Suppressor macrophage treated with lipopolysaccharide for 4 hours (primary cell): ENCODE results near the gene UMAD1.
"Not testable (repeated sequence)": the region's sequence is repeated elsewhere in the genome, so short reads cannot be mapped to it uniquely, and the experiment has no call there.

ENCODE experiments used
- DNase-seq: peaks from one replicate; pipeline ENCODE4 v3.0.0-alpha.2; 2020

UMAD1 gene

DNA sequence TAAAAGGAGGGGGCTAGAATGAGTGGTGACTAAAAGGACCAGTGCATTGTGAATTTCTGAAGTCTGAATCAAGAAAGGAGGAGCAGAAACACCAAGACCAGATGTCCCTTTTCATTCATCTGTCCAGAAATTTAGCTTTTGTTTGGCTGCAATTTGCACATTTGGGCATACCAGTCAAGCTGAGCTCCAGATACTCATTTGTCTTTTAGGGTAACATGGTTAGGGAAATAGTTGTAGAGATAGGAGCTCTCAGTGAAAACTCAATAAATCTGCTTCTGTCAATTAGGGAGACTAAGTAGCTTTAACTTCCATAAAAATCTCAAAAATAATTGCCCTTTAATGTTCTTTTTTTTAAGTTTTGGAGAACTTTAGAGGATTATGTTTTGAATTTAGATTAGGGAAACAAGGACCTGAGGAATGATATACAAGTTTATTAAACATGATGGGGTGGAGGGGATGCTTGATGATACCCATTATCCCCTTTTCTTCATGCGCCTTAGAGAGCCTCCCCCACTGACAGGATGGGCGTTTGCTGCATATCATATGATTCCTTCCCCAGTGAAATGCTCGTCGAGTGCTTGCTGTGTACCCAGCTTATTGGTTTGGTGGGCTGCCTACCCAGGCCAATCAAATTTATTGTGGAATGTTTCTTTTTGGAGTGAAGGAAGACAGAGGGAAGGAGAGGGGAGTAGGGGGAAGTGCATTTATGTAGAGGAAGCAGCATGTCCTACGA, 128.6 kb downstream of the UMAD1 start:
- no peak for DNase-seq

DNA sequence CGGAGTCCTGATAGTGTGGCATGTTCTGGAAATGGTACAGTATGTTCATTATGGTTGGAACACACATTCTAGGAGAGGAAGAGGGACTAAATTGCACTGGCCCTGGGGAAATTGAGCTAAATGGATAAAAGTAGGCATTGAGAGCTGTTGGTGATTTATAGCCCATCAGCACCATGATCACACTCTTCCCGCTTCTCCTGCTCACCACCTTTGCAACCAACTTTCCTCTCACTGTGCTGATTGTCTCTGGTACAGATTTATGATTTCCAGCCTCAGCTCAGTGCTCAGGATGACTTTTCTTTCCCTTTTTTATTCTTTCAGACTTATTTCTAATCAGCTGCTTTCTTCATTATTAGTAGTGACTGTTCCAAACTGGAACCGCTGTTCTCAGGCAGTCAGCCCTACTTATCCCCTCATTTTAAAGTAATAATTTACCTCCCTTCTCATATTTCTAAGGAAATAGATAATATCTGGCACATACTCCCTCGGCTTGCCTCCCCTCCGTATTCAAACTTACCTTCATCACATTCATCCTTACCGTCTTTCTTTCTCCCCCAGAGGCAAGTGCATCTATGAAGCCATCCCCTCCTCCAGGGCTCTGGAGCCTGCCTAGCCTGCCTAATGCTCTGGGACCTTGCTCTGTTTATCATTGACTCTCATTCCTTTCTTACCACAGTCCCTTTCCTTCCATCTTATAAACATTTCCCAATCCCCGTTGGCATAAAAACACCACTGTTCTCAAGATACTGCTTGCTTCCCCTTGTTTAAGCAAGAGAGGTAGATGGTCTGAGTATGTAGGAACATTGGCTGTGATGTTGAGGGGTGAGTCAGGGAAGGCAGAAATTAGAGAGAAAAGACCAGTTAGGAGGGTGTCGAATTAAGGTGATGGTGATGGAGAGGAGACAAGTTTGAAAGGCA, 129.4 kb downstream of the UMAD1 start:
- no peak for DNase-seq

DNA sequence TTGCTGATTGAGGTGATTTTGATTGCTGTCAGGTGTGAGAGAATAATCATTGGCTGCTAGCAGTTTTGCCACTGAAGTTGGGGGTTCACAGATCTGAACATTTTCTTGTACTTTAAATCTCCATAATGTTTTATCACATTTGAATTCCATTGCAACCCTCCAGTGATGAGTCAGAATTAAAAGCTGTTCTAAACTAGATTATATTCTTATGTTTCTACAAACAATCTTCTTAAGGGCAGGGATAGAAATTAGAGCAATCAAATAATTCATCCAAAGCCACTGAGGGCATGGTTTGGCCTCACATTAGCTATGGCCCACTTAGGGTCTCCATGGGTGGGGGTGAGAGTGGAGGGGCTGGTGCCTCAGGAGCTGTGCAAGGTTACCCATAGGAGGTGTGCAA, 130.9 kb downstream of the UMAD1 start:
- DNase-seq = no peak

DNA sequence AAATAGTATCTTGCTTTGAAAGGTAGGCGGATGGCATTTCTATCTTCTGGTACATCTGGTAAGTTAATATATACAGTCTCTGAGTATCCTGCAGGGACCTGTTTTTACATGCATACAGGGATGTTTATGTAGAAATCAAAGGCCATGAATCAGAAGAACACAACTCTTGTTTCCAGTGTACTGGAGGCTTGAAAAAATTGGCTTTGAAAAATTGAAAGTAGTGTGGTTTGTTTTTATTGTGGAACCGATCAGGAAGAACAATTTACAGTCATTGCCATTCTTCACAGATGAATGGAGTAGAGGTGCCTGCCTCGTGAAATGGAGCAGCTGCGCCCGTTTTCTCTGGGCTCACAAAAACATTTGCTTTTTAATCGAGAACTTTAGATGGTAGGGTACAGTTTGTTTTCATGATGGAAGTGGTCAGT, 131.9 kb downstream of the UMAD1 start:
- no peak for DNase-seq

DNA sequence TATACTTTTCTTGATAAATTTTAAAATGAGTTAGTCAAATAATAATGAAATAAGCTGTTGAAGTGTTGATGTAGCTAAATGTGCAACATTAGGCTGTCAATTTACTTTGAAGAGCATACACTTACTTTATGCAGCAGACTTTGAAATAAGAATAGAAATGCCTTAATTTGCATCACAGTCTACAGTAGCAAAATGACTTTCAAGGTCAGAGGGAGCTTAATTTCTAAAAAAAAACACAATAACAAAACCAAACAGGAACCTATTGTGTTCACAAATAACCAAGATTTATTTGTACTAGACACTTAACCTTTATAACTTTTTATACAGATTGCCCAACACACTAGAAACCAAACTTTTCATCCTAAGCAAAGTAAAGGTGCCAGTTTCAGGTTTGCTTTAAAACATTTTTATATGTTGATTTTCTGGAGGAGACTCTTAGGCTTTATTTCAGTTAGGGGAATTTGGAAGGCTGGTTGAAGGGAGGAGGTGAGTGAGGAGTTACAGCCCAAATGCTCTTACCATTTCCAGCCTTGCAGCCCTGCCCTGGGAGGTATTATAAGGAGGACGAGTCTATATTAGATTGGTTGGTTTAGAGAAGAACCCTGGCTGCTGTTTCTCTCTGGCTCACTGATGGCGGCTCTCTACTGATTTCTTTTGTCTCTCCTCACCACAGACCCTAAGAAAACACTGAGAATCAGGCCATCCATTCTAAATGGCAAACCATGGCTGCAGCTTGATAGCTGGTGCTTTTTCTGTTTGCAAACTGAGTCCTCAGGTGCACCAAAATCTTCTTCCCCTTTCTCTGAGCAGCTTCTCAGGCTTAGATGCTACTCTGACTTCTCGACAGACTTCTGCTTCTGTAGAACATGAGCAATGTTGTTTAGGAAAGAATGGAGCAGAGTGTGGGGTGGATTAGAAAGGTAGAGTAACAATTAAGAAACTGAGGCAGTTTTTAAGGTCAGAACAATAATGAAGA, 133.1 kb downstream of the UMAD1 start:
- no peak for DNase-seq

DNA sequence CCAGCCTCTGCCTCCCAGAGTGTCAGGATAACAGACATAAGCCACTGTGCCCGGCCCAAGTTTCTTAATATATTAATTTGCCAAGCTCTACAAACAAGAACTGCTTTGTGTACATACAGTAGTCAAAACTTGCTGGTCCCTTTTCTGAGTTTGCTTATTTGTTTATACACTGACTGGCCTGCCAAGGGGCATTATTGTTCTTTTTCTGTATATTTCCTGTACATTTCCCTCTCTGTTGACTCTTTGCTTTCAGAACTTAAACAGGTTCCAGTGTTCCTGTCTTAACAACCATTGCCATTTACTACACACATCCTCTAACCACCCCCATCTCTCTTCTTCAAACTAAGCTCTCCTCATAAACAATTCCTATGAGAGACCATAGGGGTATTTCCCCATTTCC, 139.3 kb downstream of the UMAD1 start:
- DNase-seq = no peak

DNA sequence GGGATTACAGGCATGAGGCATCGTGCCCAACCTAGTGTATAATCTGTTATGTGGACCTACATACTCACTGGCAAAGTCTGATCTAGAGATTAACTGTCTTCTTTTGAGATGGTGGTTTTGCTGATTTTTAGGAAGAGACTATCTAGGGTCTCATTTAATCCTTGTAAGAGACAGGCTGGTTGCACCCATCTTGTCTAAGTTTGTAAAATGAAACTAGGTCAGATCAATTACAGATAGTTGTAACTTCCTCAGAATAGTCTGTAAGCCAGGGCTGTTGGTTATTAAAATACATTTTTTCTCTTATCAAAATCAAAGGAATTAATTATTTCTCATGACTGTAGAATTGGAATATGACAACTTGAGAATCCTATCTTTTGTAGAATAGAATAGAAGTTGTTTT, 142.4 kb downstream of the UMAD1 start:
- no peak for DNase-seq

DNA sequence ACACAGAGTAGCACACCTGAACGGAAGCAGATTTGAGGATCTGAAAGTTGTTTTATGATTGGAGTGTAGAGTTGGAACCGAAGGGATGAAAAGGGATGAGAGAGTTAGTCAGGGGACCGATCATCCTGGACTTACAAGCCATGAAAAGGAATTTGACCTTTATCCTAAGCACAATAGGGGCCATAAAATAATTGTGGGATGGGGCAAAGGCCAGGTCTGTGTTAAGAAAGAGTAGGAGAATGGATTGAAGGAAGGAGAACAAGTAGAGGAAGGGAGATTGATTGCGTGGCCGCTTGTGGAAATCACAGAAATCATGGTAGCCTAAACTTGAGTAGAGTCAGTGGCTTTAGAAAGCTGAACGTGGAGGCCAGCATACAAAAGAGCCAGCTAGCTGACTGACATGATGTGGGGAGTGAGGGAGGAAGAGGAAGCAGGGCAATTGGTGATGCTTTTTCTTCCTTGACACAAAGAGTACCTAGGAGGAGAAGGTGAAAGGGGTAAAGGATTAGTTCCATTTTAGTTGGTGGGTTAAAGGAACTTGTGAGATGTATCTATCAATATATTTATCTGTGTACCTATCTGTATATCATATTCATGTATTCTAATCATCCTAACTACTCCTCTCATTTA, 144.9 kb downstream of the UMAD1 start:
- no peak for DNase-seq

DNA sequence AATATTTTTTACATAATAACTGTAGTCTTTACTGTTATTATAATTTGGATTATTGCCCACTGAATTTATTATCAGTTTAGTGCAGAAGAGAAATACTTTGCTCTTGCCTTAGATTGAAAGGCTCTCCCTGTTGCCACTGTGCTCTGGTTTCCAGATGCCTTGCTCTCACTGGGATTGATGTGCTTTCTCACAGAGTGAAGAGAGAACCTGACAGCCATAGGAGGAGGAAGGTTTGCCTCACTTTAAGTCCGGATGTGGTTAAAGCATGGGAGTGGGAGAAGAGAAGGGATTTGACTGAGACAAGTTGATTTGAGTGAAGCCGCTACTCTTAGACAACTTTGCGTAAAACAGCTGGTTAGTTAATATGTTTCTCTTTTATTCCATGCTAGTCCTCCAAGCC, 146.0 kb downstream of the UMAD1 start:
- no peak for DNase-seq

DNA sequence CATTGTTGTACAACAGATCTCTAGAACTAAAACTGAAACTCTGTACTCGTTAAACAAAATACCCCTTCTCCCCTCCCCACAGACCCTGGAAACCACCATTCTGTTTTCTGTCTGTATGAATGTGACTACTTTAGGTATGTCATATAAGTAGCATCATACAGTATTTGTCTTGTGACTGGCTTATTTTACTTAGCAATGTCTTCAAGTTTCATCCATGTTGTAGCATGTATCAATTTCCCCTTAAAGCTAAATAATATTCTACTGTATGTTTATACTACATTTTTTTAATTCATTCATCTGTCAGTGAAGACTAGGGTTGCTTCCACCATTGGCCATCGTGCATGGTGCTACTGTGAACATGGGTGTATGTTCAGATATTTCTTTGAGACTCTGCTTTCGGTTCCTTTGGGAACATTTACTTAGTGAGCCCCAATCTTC, 149.0 kb downstream of the UMAD1 start:
- DNase-seq = no peak

DNA sequence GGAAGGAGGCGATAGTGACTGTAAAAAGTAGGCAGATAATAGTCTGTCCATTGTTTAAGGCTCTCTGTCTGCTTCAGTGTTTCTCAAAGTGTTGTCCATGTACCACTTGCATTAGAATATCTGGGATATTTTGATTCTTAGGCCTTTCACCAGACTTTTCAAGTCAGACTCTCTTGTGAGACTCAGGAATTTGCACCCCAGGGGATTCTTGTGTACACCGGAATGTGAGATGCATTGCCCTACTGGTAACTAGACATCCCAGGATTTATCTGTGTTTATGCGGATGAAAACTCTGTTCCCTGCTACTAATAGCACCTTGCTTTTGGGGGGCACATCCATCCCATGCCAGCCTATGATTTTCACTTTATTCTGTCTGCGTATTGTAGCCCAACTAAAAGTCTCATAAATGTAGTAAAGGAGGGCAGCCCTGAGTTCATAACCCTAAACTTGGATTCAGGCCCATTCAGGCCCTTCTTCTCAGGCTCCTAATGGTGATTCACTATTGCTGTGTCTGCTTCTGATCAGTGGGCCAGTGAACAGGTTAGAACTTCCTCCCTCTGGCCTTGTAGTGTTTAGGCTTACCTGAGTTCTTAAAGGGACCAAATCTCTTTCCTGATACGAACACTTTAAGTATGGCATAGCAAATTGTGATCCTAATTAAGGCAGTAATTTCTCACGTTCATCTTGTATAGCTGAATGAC, 149.6 kb downstream of the UMAD1 start:
- no peak for DNase-seq

DNA sequence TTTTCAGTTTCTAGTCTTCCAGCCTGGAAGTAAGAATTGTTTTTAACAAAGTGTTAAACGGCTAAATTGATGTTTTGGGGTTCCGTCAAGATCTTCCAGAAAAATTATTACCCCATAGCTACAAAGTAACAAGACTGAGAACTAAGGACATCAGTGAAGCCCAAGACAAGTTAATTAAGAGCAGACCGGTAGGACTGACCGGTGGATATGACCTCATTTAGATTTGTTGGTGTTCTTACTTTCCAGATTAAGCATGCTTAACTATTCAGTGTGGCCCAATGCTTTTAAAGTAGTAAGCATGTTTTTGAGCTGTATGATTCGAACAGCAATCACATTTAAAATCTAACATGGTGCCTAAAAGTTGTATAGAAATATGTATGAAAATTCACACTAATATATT, 151.0 kb downstream of the UMAD1 start:
- no peak for DNase-seq

DNA sequence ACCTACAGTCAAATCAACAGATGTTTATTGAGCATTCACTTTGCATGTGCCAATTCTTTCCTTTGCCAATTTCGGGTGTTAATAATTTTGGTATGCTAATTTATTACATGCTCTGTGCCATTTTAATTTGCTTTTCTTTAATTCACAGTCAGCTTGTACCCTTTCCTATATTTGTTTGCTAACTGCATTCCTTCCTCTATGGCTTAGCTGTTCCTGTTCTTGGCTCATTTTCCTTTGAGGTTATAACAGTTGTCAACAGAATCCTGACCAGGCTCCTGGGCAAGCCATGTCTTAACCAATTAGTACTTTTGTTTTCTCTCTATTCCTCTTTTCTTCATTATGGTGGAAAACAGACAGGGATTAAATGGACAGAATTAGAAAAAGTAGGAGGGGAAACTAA, 151.5 kb downstream of the UMAD1 start:
- no peak for DNase-seq

DNA sequence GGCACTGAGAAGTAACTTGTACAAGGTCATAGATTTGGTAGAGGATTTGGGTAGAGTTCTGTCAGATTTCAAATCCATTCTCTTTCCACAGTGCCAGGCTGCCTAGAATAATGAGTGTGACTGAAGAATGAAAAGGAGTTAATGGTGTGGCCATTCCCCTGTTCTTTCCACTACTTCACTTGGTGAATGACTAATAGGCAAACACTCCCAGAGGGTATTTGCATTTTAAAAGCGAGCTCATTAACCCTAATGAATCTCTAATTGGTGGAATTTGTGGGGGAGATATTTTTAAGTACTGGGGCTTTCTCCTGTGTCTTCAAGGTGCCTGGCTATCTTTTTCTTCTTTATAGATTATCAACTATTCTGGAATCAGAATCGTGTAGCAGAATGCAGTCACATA, 152.7 kb downstream of the UMAD1 start:
- no peak for DNase-seq

DNA sequence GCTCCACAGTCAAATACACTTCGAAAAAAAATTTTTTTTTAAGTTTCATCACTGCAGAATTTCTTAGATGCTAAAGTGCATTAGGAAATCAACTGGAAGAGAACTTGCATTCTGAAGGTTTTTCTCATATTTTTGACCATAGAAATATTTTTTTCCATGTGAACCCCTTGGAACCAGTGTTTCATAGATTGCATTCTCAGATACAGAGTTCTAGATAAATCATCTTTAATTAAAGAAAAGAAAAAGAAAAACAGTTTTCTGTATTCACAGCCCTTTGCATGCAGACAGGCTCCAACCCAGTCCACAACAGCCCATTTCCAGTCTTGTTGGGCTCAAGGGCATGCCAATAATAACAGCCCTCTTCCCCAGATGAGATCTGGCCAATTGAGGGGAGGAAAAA, 153.4 kb downstream of the UMAD1 start:
- DNase-seq = no peak

DNA sequence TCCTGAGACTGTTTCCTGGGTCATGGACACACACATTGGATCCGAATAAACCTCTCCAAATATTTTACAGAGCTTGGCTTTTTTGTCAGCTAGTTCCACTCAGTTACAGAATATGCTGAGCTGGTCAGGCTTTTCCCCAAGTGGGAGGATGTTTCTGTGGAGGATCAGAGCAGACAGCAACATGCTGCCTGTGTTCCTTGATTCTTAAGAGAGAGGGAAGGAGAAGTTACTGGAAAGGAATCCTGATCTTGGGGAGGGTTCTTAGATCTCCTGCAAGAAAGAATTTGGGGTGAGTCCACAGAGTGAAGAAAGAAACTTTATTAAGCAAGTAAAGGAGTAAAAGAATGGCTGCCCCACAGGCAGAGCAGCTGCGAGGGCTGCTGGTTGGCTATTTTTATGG, 154.7 kb downstream of the UMAD1 start:
- no peak for DNase-seq

DNA sequence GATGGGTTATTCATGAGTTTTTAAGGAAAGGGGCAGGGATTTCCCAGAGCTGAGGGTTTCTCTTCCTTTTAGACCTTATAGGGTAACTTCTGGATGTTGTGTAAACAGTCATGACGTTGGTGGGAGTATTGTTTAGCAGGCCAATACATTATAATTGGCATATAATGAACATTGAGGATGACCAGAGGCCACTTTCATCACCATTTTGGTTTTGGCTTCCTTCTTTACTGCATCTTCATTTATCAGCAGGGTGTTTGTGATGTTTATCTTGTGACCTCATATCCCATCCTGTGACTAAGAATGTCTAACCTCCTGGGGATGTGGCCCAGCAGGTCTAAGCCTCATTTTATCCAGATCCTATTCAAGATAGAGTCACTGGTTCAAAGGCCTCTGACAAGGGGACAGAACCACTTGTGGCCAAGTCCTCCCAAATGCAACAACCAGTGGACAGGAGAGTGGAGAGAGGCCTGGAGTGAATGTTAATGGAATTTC, 155.1 kb downstream of the UMAD1 start:
- peak; percentile 10 for DNase-seq

DNA sequence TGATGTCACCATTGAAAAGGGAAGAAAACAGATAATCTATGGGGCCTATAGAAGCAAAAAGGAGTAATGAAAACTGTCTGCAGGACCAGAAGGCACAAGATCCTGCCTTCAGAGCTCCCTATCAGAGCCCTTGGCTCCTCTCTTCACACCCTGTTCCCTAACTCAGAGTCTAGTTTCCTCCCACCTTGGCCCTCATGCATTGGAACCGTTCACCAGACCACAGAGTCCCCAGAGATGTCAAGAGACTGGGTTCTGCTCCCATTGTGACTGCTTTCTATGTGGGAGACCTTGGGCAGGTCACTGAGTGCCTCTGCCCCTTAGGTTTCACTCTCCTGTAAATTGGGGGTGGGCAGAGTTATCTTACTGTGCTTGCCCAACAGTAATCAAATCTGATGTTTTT, 158.0 kb downstream of the UMAD1 start:
- DNase-seq = no peak

DNA sequence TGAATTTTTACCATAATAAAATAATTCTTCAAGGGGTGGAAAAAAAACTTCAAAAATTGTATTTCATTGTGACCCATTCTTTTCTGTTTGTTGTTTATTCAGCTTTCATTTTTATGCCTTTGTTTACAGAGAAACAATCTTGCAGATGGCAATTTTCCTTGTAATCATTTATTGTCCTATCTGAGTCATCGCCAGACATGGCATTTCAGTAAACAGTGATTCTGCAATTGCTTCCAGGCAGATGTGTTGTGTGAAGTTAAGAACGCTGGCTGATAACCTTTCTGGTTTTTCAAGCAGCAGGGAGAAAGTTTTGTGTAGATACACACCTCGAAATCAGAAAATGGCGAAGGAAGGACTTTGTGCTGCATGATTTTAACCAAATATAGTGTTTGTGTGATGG, 158.6 kb downstream of the UMAD1 start:
- DNase-seq = no peak

DNA sequence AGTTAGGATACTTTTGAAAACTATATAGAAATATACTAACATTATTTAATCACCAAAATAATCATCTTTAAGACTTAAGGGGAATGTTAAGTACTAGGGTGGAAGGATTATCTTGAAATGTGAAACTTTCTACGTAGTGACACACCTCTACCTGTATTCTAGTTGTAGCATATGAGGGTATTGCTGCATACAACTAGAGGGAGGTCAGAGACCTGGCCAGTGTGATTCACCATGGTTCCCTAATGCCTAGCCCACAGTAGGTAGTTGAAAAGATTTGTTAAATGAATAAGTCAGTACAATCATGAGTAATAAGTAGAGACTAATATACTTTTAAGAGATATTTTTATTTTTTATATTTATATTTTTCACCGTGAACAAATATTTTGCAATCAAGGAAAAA, 162.0 kb downstream of the UMAD1 start:
- no peak for DNase-seq

DNA sequence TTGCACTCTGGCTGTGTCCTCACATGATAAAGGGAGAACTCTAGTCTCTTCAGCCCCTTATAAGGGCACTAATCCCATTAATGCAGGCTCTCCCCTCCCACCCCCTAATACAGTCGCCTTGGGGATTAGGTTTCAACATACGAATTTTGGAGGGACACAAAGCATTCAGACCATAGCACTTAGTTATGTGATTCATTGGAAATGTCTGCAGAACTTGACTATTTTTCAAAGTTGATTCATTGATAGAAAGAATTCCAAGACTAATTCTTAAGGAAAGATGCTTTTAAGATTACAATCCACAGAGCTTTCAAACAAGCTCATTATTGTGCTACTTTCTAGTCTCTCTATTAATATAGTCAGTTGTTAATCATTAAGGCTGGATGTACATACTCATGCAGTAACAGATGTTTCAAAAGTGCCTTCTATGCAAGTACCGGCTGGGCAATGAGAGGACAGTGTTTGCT, 163.2 kb downstream of the UMAD1 start:
- DNase-seq = no peak

DNA sequence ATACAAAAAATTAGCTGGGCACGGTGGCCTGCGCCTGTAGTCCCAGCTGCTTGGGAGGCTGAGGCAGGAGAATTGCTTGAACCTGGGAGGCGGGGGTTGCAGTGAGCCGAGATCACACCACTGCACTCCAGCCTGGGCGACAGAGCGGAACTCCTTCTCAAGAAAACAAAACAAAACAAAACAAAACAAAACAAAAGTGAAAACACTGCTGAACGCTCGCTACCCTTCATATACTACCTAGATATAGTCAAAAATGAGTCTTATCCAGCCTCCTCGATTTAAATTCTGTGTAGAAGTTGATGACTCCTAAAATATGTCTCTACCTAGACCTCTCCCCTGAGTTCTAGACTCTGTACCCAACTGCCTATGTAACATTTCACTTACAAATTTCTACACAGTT, 164.3 kb downstream of the UMAD1 start:
- DNase-seq = not testable (repeated sequence)
